Hippocampal formation (tissue), 2 donors: ENCODE measurements around the gene SLC7A4.
"Not testable (repeated sequence)": the region's sequence is repeated elsewhere in the genome, so short reads cannot be mapped to it uniquely, and the experiment has no call there.

Experiments used
- DNase-seq, 2 donors: peaks; one replicate each; lab custom pipeline; 2025; lab: John Stamatoyannopoulos, UW

Gene SLC7A4

GRCh38 chr22:21064917-21065864 lies 32.8 kb upstream of the SLC7A4 start:
- no peak for DNase-seq

- not testable (repeated sequence) for DNase-seq
These were observed 32.1 kb upstream of the SLC7A4 start for GRCh38 chr22:21064425-21064824.

GRCh38 chr22:21061660-21062321 lies 29.4 kb upstream of the SLC7A4 start:
- DNase-seq = not testable (repeated sequence)

- not testable (repeated sequence) for DNase-seq
These were observed 28.0 kb upstream of the SLC7A4 start for GRCh38 chr22:21060363-21060762.

- no peak for DNase-seq
These were observed 23.5 kb upstream of the SLC7A4 start for GRCh38 chr22:21055880-21056319.

GRCh38 chr22:21055564-21055834 lies 23.1 kb upstream of the SLC7A4 start:
- DNase-seq = no peak

GRCh38 chr22:21054714-21055563 lies 22.6 kb upstream of the SLC7A4 start:
- DNase-seq = no peak

GRCh38 chr22:21054046-21054713 lies 21.8 kb upstream of the SLC7A4 start:
- DNase-seq = no peak

- DNase-seq = no peak
These were observed 20.5 kb upstream of the SLC7A4 start for GRCh38 chr22:21052715-21053459.

GRCh38 chr22:21051831-21052400 lies 19.6 kb upstream of the SLC7A4 start:
- DNase-seq = no peak

GRCh38 chr22:21051145-21051830 lies 18.9 kb upstream of the SLC7A4 start:
- no peak for DNase-seq

- not testable (repeated sequence) for DNase-seq
These were observed 16.6 kb upstream of the SLC7A4 start for GRCh38 chr22:21048965-21049364.

GRCh38 chr22:21048448-21048847 lies 16.1 kb upstream of the SLC7A4 start:
- DNase-seq = not testable (repeated sequence)

GRCh38 chr22:21047730-21048129 lies 15.4 kb upstream of the SLC7A4 start:
- no peak for DNase-seq

- no peak for DNase-seq
These were observed 14.8 kb upstream of the SLC7A4 start for GRCh38 chr22:21047035-21047661.

- DNase-seq = peak; percentile 75 to 83
These were observed 13.4 kb upstream of the SLC7A4 start, which contains the start of gene LRRC74B for GRCh38 chr22:21045585-21046294. Gene LRRC74B, plus strand, starts transcription at chr22:21045946. Its CDS starts 41 bp downstream, at chr22:21045987.

GRCh38 chr22:21044931-21045584 lies 12.7 kb upstream of the SLC7A4 start:
- DNase-seq = no peak

- no peak for DNase-seq
These were observed 11.6 kb upstream of the SLC7A4 start for GRCh38 chr22:21043860-21044535.
